Chondrocyte (in vitro differentiated cells): Measurements from ENCODE around the gene GKAP1. TPM values are rescaled to one million over a fixed set of nuclear protein-coding genes. Genes with fewer than 3 reads are reported as not detected.
"Not testable (repeated sequence)": the region's sequence is repeated elsewhere in the genome, so short reads cannot be mapped to it uniquely, and the experiment has no call there.

ENCODE experiments used
- DNase-seq: peaks from one replicate; pipeline ENCODE4 v3.0.0; 2021; ENCODE audit warnings: mixed read lengths, low spot score
- H3K27ac Mint-ChIP-seq: one replicate; pipeline ENCODE4 v1.8.0; 2021; ENCODE audit warnings: mild to moderate bottlenecking, moderate library complexity, mixed read lengths; ENCODE audit not compliant: unreplicated experiment
- H3K27me3 Mint-ChIP-seq: 2 replicates; pipeline ENCODE4 v1.8.0; 2021; ENCODE audit warnings: low read depth, mixed read lengths
- H3K36me3 Mint-ChIP-seq: 2 replicates; pipeline ENCODE4 v1.8.0; 2021; ENCODE audit warnings: low read depth, mixed read lengths
- H3K4me1 Mint-ChIP-seq: 2 replicates; pipeline ENCODE4 v1.8.0; 2021; ENCODE audit warnings: low read depth, mild to moderate bottlenecking, mixed read lengths
- H3K4me3 Mint-ChIP-seq: one replicate; pipeline ENCODE4 v1.8.0; 2021; ENCODE audit warnings: mild to moderate bottlenecking, moderate library complexity, mixed read lengths; ENCODE audit not compliant: unreplicated experiment
- H3K9me3 Mint-ChIP-seq: 2 replicates; pipeline ENCODE4 v1.8.0; 2021; ENCODE audit warnings: low read depth, mixed read lengths
- CTCF ChIP-seq: fragments of 200-600 bp; sonication (generic); IDR thresholded peaks from 2 replicates; pipeline ENCODE4 v1.5.0; 2021; ENCODE audit warnings: antibody characterized with exemption, mild to moderate bottlenecking, moderate library complexity
- total RNA-seq: library from RNA; stranded (reverse); gene quantifications from 3 replicates; pipeline ENCODE4 v1.2.1, GENCODE V29; 2021

The GKAP1 gene
- total RNA-seq, 1 donor from 2014 or later = 2.6 TPM

- not testable (repeated sequence) for H3K4me1 Mint-ChIP-seq, H3K4me3 Mint-ChIP-seq, H3K9me3 Mint-ChIP-seq, H3K36me3 Mint-ChIP-seq, H3K27ac Mint-ChIP-seq, H3K27me3 Mint-ChIP-seq, DNase-seq
These were observed 13.6 kb downstream of the GKAP1 start for GRCh38 chr9:83803941-83804340.

- no peaks in the 10 kb centered on the region for H3K27me3 Mint-ChIP-seq
- no peaks in the 10 kb centered on the region for H3K9me3 Mint-ChIP-seq
- H3K36me3 Mint-ChIP-seq = peaks cover 3% of the 10 kb centered on the region
- no peak for TF ChIP-seq CTCF
- H3K27ac Mint-ChIP-seq = no peak overlapping the region
- no peak for DNase-seq
- H3K4me3 Mint-ChIP-seq = no peak overlapping the region
- no peaks in the 10 kb centered on the region for H3K4me1 Mint-ChIP-seq
These were observed 17.1 kb downstream of the GKAP1 start for GRCh38 chr9:83800236-83801033.

- H3K27me3 Mint-ChIP-seq = no peaks in the 10 kb centered on the region
- H3K27ac Mint-ChIP-seq = no peak overlapping the region
These were observed 23.5 kb downstream of the GKAP1 start for GRCh38 chr9:83794051-83794450.

GRCh38 chr9:83792746-83793145 is 24.8 kb downstream of the GKAP1 start:
- Mint-ChIP-seq H3K9me3 (no peaks in the 10 kb centered on the region), H3K27ac (no peak overlapping the region), H3K4me1 (no peaks in the 10 kb centered on the region), H3K4me3 (no peak overlapping the region), H3K27me3 (no peaks in the 10 kb centered on the region), H3K36me3 (no peaks in the 10 kb centered on the region)
- no peak for TF ChIP-seq CTCF
- no peak for DNase-seq

More at GRCh38 chr9:83794051-83794450, 23.5 kb downstream of the GKAP1 start:
- Mint-ChIP-seq H3K36me3 (peaks cover 3% of the 10 kb centered on the region), H3K9me3 (no peaks in the 10 kb centered on the region), H3K4me3 (no peak overlapping the region), H3K4me1 (no peaks in the 10 kb centered on the region)
- no peak for TF ChIP-seq CTCF
- DNase-seq = no peak

- no peaks in the 10 kb centered on the region for H3K27me3 Mint-ChIP-seq
- no peak overlapping the region for H3K4me3 Mint-ChIP-seq
- no peak for DNase-seq
- H3K9me3 Mint-ChIP-seq = peaks cover 9% of the 10 kb centered on the region
- H3K27ac Mint-ChIP-seq = no peak overlapping the region
- TF ChIP-seq CTCF = no peak
- no peaks in the 10 kb centered on the region for H3K4me1 Mint-ChIP-seq
- H3K36me3 Mint-ChIP-seq = no peaks in the 10 kb centered on the region
These were observed 39.4 kb downstream of the GKAP1 start for GRCh38 chr9:83778164-83778563.

- Mint-ChIP-seq H3K4me1 (no peaks in the 10 kb centered on the region), H3K4me3 (no peak overlapping the region), H3K27ac (no peak overlapping the region), H3K9me3 (peaks cover 9% of the 10 kb centered on the region), H3K36me3 (no peaks in the 10 kb centered on the region), H3K27me3 (no peaks in the 10 kb centered on the region)
- no peak for TF ChIP-seq CTCF
- no peak for DNase-seq
These were observed 41.6 kb downstream of the GKAP1 start for GRCh38 chr9:83775932-83776331.
